ENCODE measurements around the gene BAHCC1. TPM values are rescaled to one million over a fixed set of nuclear protein-coding genes. Genes with fewer than 3 reads are reported as not detected.

The BAHCC1 gene
- total RNA-seq, 1 donor = 2.0 TPM

DNA sequence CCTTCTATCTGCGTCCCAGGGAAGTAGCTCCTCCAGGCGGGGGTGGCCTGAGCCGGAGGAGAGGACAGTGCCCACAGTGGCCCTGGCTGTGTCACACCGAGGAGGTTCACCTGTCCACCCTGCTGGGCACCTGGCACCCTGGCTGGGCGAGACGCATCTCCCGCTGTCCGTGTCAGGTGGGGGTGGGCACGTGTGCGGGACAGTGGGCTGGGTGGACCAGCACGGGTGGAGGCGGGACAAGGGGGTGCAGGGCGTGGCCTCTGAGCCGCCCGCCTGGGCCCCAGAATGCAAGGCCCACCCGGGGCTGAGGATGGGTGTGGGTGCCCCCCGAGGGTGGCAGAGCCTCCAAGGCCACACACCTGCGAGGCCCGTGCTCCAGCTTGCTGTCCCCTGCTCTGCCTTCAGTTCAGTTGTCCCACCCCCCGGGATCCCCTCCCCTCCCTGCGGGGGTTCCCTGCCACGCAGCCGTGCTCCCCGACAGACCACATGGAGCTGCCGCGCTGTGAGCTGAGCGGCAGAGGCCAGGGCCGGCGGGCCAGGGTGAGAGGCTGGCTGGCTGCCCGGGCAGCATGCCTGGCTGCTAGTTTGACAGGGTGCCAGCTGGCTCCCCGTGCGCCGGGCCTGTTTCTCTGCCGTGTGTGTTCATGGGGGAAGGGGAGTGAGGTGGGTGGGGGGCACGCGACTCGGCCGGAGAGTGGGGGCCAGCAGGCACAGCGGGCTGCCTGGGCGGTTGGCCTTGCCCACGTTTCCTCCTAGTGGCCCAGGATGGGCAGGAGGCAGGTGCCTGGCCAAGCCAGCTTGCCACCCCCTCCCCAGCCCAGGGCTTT lies 33.9 kb downstream of the BAHCC1 start:
- no peaks in the 10 kb centered on the region for H3K9me3 ChIP-seq (ENCODE audit: low read depth, low read length)
- peaks cover 16% of the 10 kb centered on the region for H3K27me3 ChIP-seq (ENCODE audit: insufficient read depth, low read length)
- no peak overlapping the region for H3K4me3 ChIP-seq (ENCODE audit: low read length)
- H3K4me1 ChIP-seq (ENCODE audit: insufficient read depth, low read length) = peaks cover 34% of the 10 kb centered on the region

DNA sequence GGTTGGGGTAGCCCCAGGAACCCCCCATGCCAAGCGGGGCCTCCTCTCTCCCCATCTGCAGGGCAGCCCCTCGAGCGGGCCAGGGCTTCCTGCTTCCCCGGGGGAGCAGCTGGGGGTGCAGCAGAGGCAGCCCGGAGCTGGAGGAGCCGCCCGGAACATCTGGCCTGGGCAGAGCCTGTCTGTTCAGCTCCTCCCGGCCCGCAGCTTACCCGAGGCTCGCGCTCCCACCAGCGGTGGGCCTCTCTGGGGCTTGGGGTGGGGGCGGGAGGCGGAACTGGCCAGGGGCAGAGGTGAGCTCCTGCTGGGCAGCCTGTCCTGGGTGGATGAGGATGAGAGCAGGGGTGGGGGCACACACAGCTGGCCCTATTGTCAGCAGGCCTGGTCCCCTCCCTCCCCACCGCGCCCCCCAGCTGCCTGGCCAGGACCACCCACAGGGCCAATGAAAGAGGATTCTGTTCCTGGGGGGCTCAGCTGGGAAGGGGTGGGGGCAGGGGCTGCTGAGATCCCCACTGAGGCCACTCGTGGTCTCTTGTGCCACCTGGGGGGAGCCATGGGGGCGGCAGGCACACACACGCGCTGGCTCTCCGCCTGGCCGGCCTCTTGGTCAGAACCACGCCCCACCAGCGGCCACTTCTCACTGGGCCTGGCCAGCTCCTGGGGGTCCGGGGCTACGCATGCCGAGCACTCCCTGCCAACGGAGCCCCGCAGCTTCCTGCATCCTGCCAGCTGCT lies 34.7 kb downstream of the BAHCC1 start:
- Histone ChIP-seq H3K4me3 (ENCODE audit: low read length) (no peak overlapping the region), H3K27me3 (ENCODE audit: insufficient read depth, low read length) (peaks cover 16% of the 10 kb centered on the region), H3K4me1 (ENCODE audit: insufficient read depth, low read length) (peaks cover 34% of the 10 kb centered on the region), H3K9me3 (ENCODE audit: low read depth, low read length) (no peaks in the 10 kb centered on the region)

DNA sequence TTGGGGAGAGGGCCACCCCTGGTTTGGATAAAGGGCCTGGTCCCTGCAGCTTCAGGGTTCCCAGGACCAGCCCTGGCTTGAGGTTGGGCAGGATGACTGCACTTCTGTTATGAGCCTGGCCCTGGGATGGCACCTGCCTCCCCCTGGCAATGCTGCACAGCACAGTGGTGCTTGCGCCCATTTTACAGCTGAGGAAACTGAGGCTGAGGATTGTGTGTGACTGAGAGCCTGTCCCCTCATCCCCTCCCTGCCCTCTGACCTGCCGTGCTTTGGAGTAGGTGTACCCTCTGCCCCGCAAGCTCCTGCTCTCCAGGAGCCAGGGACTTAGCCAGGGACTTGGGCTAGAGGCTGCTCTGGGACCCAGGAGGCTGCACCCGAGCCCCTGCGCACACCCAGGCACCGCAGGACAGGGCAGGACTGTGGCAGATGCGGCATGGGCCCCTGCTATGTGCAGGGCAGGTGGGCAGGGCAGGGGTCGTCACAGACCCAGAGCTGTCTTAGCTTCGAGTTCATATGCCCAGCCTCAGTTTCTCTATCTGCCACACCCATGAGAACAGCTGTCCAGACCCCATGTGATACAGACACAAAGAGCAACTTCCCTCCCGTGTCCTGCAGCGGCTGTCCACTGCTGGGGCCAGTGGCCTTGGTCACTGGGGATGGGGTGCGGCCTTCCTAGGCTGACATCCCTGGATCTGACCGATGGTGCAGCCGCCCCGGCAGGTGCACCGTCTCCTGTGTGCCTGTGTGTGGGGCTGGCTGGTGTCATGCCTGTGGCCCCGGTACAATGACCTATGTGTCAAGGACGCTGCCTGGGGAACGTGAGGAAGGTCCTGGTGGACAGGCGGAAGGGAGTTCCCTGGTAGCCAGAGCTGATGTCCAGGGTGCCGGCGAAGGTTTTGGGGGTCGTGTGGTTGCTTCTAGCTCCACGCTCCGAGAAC lies 36.6 kb downstream of the BAHCC1 start:
- Histone ChIP-seq H3K4me1 (ENCODE audit: insufficient read depth, low read length) (peaks cover 30% of the 10 kb centered on the region), H3K4me3 (ENCODE audit: low read length) (no peak overlapping the region), H3K27me3 (ENCODE audit: insufficient read depth, low read length) (peaks cover 16% of the 10 kb centered on the region), H3K9me3 (ENCODE audit: low read depth, low read length) (no peaks in the 10 kb centered on the region)

DNA sequence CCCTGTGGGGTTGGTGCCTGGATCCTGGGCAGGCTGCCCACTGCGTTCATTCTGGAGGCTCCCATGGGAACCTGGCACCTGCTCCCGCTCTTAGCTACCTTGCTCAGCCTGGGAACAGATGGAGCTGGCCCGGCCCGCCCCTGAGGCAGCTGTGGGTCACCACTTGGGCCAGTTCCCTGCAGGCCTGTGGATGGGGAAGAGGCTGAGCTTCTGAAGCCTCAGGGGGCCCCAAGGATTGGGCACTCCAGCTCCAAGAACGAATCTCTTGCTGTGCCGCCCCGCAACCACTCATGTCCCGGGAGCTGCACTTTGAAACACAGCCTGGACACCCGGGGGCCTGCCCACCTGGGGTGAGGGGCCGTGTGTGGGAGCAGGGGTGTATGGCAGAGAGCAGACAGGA lies 37.7 kb downstream of the BAHCC1 start:
- Histone ChIP-seq H3K9me3 (ENCODE audit: low read depth, low read length) (no peaks in the 10 kb centered on the region), H3K27me3 (ENCODE audit: insufficient read depth, low read length) (peaks cover 10% of the 10 kb centered on the region), H3K4me3 (ENCODE audit: low read length) (no peak overlapping the region), H3K4me1 (ENCODE audit: insufficient read depth, low read length) (peaks cover 18% of the 10 kb centered on the region)

GRCh38 chr17:81433656-81434055 lies 38.4 kb downstream of the BAHCC1 start:
- peaks cover 11% of the 10 kb centered on the region for H3K4me1 ChIP-seq (ENCODE audit: insufficient read depth, low read length)
- H3K9me3 ChIP-seq (ENCODE audit: low read depth, low read length) = no peaks in the 10 kb centered on the region
- H3K4me3 ChIP-seq (ENCODE audit: low read length) = no peak overlapping the region
- peaks cover 7% of the 10 kb centered on the region for H3K27me3 ChIP-seq (ENCODE audit: insufficient read depth, low read length)

GRCh38 chr17:81434072-81434471 lies 38.8 kb downstream of the BAHCC1 start:
- peaks cover 3% of the 10 kb centered on the region for H3K27me3 ChIP-seq (ENCODE audit: insufficient read depth, low read length)
- peaks cover 7% of the 10 kb centered on the region for H3K4me1 ChIP-seq (ENCODE audit: insufficient read depth, low read length)
- no peaks in the 10 kb centered on the region for H3K9me3 ChIP-seq (ENCODE audit: low read depth, low read length)
- H3K4me3 ChIP-seq (ENCODE audit: low read length) = no peak overlapping the region

DNA sequence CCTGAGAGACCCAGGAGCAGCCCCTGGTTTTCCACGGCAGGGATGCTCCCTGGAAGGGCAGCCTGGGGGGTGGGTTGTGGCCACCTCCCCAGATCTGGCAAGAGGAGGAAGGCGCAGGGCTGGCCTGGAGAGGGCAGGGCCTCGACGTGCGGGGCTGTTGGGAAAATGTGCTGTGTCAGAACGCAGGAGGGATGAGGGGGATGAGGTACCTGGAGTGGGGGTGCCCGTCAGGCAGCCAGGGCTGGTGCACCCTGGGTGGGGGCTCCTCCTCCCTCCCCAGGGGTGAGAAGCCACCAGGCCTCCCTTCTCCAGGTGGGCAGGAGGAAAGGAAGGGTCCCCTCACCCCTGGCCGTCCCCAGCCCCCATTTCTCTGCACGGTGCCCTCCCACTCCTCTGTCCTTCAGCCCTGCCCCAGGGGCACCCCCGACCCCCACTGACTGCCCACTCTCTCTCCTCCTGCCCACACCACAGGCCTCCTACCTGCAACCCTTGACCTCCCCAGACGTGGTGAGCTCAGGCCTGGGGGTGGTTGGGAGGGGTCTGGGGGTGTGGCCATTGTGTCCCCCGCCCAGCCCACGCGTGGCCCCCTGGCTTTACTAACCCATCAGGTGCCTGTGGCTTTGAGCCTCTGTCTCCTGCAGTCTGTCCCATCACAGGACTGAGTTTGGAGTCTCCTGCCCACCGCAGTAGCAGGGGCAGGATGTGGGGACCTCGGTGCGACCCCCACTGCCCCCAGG lies 39.6 kb downstream of the BAHCC1 start:
- Histone ChIP-seq H3K4me3 (ENCODE audit: low read length) (no peak overlapping the region), H3K4me1 (ENCODE audit: insufficient read depth, low read length) (no peaks in the 10 kb centered on the region), H3K27me3 (ENCODE audit: insufficient read depth, low read length) (no peaks in the 10 kb centered on the region), H3K9me3 (ENCODE audit: low read depth, low read length) (no peaks in the 10 kb centered on the region)

DNA sequence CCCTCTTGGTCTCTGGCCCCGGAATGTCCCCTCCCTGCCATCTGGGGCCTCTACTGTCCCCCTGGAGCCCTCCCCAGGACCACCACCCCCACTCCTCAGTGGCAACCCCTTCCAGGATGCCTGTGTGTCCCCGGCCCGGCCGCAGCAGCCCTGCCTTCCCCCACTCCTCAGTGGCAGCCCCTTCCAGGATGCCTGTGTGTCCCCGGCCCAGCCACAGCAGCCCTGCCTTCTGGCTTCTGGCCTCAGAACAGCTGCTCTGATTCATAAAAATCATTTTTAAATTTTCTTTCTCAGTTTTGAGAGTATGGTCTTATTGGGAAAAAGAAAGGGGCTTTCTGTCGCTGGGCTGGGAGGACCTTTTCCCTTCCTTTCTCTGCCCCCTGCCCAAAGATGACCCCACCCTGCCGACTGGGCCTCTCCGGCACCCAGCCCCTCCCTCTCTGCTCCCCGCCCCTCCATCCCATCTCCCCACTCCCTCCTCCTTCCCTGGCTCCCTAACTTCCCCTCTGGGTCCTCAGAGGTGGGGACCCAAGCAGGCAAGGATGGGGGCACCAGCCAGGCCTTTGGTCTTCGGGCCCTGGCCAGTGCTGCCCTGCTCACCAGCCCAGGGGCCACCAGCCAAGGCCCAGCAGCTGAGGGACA lies 40.5 kb downstream of the BAHCC1 start:
- H3K27me3 ChIP-seq (ENCODE audit: insufficient read depth, low read length) = no peaks in the 10 kb centered on the region

GRCh38 chr17:81436294-81436849 lies 41.1 kb downstream of the BAHCC1 start:
- no peaks in the 10 kb centered on the region for H3K27me3 ChIP-seq (ENCODE audit: insufficient read depth, low read length)

More for the DNA sequence above, 40.5 kb downstream of the BAHCC1 start:
- Histone ChIP-seq H3K4me3 (ENCODE audit: low read length) (no peak overlapping the region), H3K9me3 (ENCODE audit: low read depth, low read length) (no peaks in the 10 kb centered on the region), H3K4me1 (ENCODE audit: insufficient read depth, low read length) (no peaks in the 10 kb centered on the region)

DNA sequence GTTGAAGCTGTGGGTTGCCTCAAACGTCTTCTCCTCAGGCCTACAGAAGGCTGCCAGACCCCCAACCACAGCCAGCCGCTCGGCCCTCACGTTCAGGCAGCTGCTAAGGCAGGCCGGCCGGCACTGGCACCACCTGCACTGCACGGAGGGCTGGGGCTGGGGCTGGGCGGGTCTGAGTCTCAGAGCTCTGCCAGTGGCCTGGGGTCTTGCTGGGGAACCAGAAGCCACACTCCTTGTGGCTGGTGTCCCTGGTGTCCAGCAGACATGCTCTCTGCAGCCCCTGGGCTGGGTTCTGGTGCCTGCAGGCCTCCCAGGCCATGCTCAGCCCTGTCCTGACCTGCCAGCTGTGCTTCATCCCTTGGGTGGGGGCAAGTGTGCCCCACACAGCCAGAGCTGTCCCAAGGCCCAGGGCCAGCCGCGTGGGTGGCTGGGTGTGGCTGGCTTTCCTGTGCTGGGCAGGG lies 42.0 kb downstream of the BAHCC1 start:
- H3K4me1 ChIP-seq (ENCODE audit: insufficient read depth, low read length) = no peaks in the 10 kb centered on the region
- H3K9me3 ChIP-seq (ENCODE audit: low read depth, low read length) = no peaks in the 10 kb centered on the region
- H3K27me3 ChIP-seq (ENCODE audit: insufficient read depth, low read length) = no peaks in the 10 kb centered on the region
- H3K4me3 ChIP-seq (ENCODE audit: low read length) = no peak overlapping the region

More at GRCh38 chr17:81436294-81436849, 41.1 kb downstream of the BAHCC1 start:
- Histone ChIP-seq H3K9me3 (ENCODE audit: low read depth, low read length) (no peaks in the 10 kb centered on the region), H3K4me1 (ENCODE audit: insufficient read depth, low read length) (no peaks in the 10 kb centered on the region), H3K4me3 (ENCODE audit: low read length) (no peak overlapping the region)

DNA sequence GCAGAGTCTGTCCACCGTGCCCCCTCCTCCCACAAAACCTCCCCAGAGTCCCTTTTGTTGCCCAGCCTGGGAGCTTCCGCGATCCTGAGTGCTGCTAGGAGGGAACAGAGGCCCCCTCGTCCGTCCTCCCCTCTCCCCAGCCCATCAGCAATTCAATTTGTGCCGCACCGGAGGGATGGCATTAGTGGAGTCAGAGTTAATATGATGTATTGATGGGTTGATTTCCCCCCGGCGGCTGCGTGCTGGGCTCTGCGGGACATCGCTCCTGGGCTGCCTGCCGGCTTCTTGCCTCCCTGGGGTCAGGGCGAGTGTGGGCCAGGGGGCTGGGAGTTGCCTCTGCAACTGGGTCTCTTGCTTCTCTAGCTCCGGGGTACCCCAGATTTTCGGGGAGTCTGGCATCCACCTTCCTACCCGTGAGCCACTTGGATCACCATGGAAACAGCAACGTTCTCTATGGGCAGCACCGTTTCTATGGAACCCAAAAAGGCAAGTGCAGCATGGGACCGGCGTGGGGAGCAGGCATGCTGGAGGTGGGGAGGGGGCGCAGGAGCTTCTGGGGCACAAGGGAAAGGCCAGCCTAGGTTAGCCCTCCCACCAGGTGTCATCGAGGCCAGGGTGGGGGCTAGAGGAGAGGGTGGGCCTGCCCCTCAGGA lies 42.9 kb downstream of the BAHCC1 start:
- no peaks in the 10 kb centered on the region for H3K4me1 ChIP-seq (ENCODE audit: insufficient read depth, low read length)
- H3K4me3 ChIP-seq (ENCODE audit: low read length) = no peak overlapping the region
- no peaks in the 10 kb centered on the region for H3K9me3 ChIP-seq (ENCODE audit: low read depth, low read length)
- H3K27me3 ChIP-seq (ENCODE audit: insufficient read depth, low read length) = no peaks in the 10 kb centered on the region

DNA sequence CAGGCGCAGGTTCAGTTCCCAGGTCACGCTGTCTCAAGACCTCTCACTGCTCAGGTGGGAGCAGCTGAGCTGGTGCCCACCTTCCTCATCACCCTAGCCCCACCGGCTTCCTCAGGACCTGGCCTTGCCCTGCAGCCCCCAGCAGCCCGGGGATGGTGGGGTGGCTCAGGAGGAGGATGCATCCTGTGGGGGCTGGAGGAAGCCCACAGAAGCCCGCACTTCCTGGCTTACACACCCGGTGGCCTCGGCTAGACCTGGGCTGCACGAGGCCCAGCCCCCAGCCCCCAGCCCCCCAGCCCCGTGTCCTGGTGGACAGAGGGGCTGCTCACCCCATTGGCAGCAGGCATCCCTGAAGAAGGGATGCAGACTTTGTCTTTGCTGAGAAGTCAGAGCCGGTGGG lies 43.4 kb downstream of the BAHCC1 start:
- Histone ChIP-seq H3K4me3 (ENCODE audit: low read length) (no peak overlapping the region), H3K9me3 (ENCODE audit: low read depth, low read length) (no peaks in the 10 kb centered on the region), H3K27me3 (ENCODE audit: insufficient read depth, low read length) (no peaks in the 10 kb centered on the region), H3K4me1 (ENCODE audit: insufficient read depth, low read length) (no peaks in the 10 kb centered on the region)

GRCh38 chr17:81440051-81440471 lies 44.8 kb downstream of the BAHCC1 start:
- no peaks in the 10 kb centered on the region for H3K27me3 ChIP-seq (ENCODE audit: insufficient read depth, low read length)
- no peaks in the 10 kb centered on the region for H3K9me3 ChIP-seq (ENCODE audit: low read depth, low read length)
- H3K4me1 ChIP-seq (ENCODE audit: insufficient read depth, low read length) = no peaks in the 10 kb centered on the region
- H3K4me3 ChIP-seq (ENCODE audit: low read length) = no peak overlapping the region

Measured in mononuclear cell (primary cell).